ENCODE measurements around the gene TBC1D30. TPM values are rescaled to one million over a fixed set of nuclear protein-coding genes. Genes with fewer than 3 reads are reported as not detected.
A peak's percentile ranks its signal among the peaks of the same experiment; 100 is the strongest.

Gene TBC1D30
- total RNA-seq, 3 donors from 2014 or later = 0.24 to 0.81 (median 0.47) TPM

- Mint-ChIP-seq H3K4me3 (no peak overlapping the region), H3K27me3 (ENCODE audit: low read depth) (peaks cover 18% of the 10 kb centered on the region), H3K36me3 (ENCODE audit: insufficient read depth) (no peaks in the 10 kb centered on the region), H3K4me1 (ENCODE audit: low read depth) (no peaks in the 10 kb centered on the region), H3K9me3 (no peaks in the 10 kb centered on the region)
- DNase-seq (no peak), ATAC-seq (no peak)
Observed at GRCh38 chr12:64893961-64894360, 69.5 kb downstream of the TBC1D30 start.

GRCh38 chr12:64894827-64895475 lies 70.5 kb downstream of the TBC1D30 start:
- H3K27me3 Mint-ChIP-seq (ENCODE audit: low read depth) = peaks cover 13% of the 10 kb centered on the region
- H3K4me3 Mint-ChIP-seq = no peak overlapping the region
- no peaks in the 10 kb centered on the region for H3K36me3 Mint-ChIP-seq (ENCODE audit: insufficient read depth)
- ATAC-seq = peak in 1 of 2 donors; percentile 14
- no peaks in the 10 kb centered on the region for H3K9me3 Mint-ChIP-seq
- no peak for DNase-seq
- no peaks in the 10 kb centered on the region for H3K4me1 Mint-ChIP-seq (ENCODE audit: low read depth)

- ATAC-seq (no peak), DNase-seq (no peak)
- H3K4me1 Mint-ChIP-seq (ENCODE audit: low read depth) = no peaks in the 10 kb centered on the region
- H3K36me3 Mint-ChIP-seq (ENCODE audit: insufficient read depth) = no peaks in the 10 kb centered on the region
- H3K4me3 Mint-ChIP-seq = no peak overlapping the region
- no peaks in the 10 kb centered on the region for H3K9me3 Mint-ChIP-seq
- peaks cover 8% of the 10 kb centered on the region for H3K27me3 Mint-ChIP-seq (ENCODE audit: low read depth)
Observed at GRCh38 chr12:64895526-64895925, 71.1 kb downstream of the TBC1D30 start.

- Mint-ChIP-seq H3K4me1 (ENCODE audit: low read depth) (no peaks in the 10 kb centered on the region), H3K36me3 (ENCODE audit: insufficient read depth) (no peaks in the 10 kb centered on the region), H3K9me3 (no peaks in the 10 kb centered on the region), H3K4me3 (no peak overlapping the region), H3K27me3 (ENCODE audit: low read depth) (peaks cover 9% of the 10 kb centered on the region)
- ATAC-seq (no peak), DNase-seq (no peak)
Observed at GRCh38 chr12:64900540-64900939, 76.1 kb downstream of the TBC1D30 start.

- H3K4me3 Mint-ChIP-seq = no peak overlapping the region
- no peaks in the 10 kb centered on the region for H3K9me3 Mint-ChIP-seq
Observed at GRCh38 chr12:64903479-64904152, 79.2 kb downstream of the TBC1D30 start.

GRCh38 chr12:64907097-64907496 lies 82.7 kb downstream of the TBC1D30 start:
- no peak for ATAC-seq
- no peaks in the 10 kb centered on the region for H3K4me1 Mint-ChIP-seq (ENCODE audit: low read depth)

More at GRCh38 chr12:64903479-64904152, 79.2 kb downstream of the TBC1D30 start:
- no peak for ATAC-seq
- Mint-ChIP-seq H3K4me1 (ENCODE audit: low read depth) (no peaks in the 10 kb centered on the region), H3K27me3 (ENCODE audit: low read depth) (peaks cover 9% of the 10 kb centered on the region), H3K36me3 (ENCODE audit: insufficient read depth) (no peaks in the 10 kb centered on the region)
- DNase-seq = no peak

GRCh38 chr12:64909124-64909523 lies 84.7 kb downstream of the TBC1D30 start:
- Mint-ChIP-seq H3K27me3 (ENCODE audit: low read depth) (peaks cover 7% of the 10 kb centered on the region), H3K36me3 (ENCODE audit: insufficient read depth) (no peaks in the 10 kb centered on the region), H3K9me3 (no peaks in the 10 kb centered on the region), H3K4me1 (ENCODE audit: low read depth) (no peaks in the 10 kb centered on the region), H3K4me3 (no peak overlapping the region)
- ATAC-seq = no peak
- DNase-seq = no peak

More at GRCh38 chr12:64907097-64907496, 82.7 kb downstream of the TBC1D30 start:
- DNase-seq = no peak
- Mint-ChIP-seq H3K9me3 (no peaks in the 10 kb centered on the region), H3K36me3 (ENCODE audit: insufficient read depth) (no peaks in the 10 kb centered on the region), H3K27me3 (ENCODE audit: low read depth) (peaks cover 12% of the 10 kb centered on the region), H3K4me3 (no peak overlapping the region)

GRCh38 chr12:64911081-64911480 lies 86.6 kb downstream of the TBC1D30 start:
- Mint-ChIP-seq H3K36me3 (ENCODE audit: insufficient read depth) (no peaks in the 10 kb centered on the region), H3K4me3 (no peak overlapping the region), H3K27me3 (ENCODE audit: low read depth) (peaks cover 7% of the 10 kb centered on the region), H3K4me1 (ENCODE audit: low read depth) (no peaks in the 10 kb centered on the region), H3K9me3 (no peaks in the 10 kb centered on the region)
- ATAC-seq (no peak), DNase-seq (no peak)

GRCh38 chr12:64911912-64912311 lies 87.5 kb downstream of the TBC1D30 start:
- Mint-ChIP-seq H3K4me1 (ENCODE audit: low read depth) (no peaks in the 10 kb centered on the region), H3K4me3 (no peak overlapping the region), H3K27me3 (ENCODE audit: low read depth) (peaks cover 9% of the 10 kb centered on the region), H3K9me3 (no peaks in the 10 kb centered on the region), H3K36me3 (ENCODE audit: insufficient read depth) (no peaks in the 10 kb centered on the region)
- ATAC-seq = no peak
- no peak for DNase-seq

GRCh38 chr12:64912516-64913255 lies 88.2 kb downstream of the TBC1D30 start:
- DNase-seq = no peak
- Mint-ChIP-seq H3K4me3 (no peak overlapping the region), H3K27me3 (ENCODE audit: low read depth) (peaks cover 9% of the 10 kb centered on the region), H3K9me3 (no peaks in the 10 kb centered on the region), H3K4me1 (ENCODE audit: low read depth) (no peaks in the 10 kb centered on the region), H3K36me3 (ENCODE audit: insufficient read depth) (no peaks in the 10 kb centered on the region)
- ATAC-seq = no peak

- ATAC-seq = no peak
- Mint-ChIP-seq H3K4me1 (ENCODE audit: low read depth) (no peaks in the 10 kb centered on the region), H3K27me3 (ENCODE audit: low read depth) (peaks cover 15% of the 10 kb centered on the region), H3K9me3 (no peaks in the 10 kb centered on the region), H3K36me3 (ENCODE audit: insufficient read depth) (no peaks in the 10 kb centered on the region), H3K4me3 (no peak overlapping the region)
- no peak for DNase-seq
Observed at GRCh38 chr12:64915242-64915641, 90.8 kb downstream of the TBC1D30 start.

- H3K4me1 Mint-ChIP-seq (ENCODE audit: low read depth) = no peaks in the 10 kb centered on the region
- peaks cover 15% of the 10 kb centered on the region for H3K27me3 Mint-ChIP-seq (ENCODE audit: low read depth)
- H3K9me3 Mint-ChIP-seq = no peaks in the 10 kb centered on the region
- no peak for ATAC-seq
- DNase-seq = no peak
- H3K4me3 Mint-ChIP-seq = no peak overlapping the region
- H3K36me3 Mint-ChIP-seq (ENCODE audit: insufficient read depth) = no peaks in the 10 kb centered on the region
Observed at GRCh38 chr12:64916411-64917261, 92.2 kb downstream of the TBC1D30 start.

- DNase-seq (no peak), ATAC-seq (no peak)
- Mint-ChIP-seq H3K9me3 (no peaks in the 10 kb centered on the region), H3K4me3 (no peak overlapping the region), H3K4me1 (ENCODE audit: low read depth) (no peaks in the 10 kb centered on the region), H3K36me3 (ENCODE audit: insufficient read depth) (no peaks in the 10 kb centered on the region), H3K27me3 (ENCODE audit: low read depth) (peaks cover 11% of the 10 kb centered on the region)
Observed at GRCh38 chr12:64918344-64918743, 93.9 kb downstream of the TBC1D30 start.

- DNase-seq = no peak
- H3K36me3 Mint-ChIP-seq (ENCODE audit: insufficient read depth) = no peaks in the 10 kb centered on the region
- ATAC-seq = no peak
- no peak overlapping the region for H3K4me3 Mint-ChIP-seq
- no peaks in the 10 kb centered on the region for H3K4me1 Mint-ChIP-seq (ENCODE audit: low read depth)
- no peaks in the 10 kb centered on the region for H3K9me3 Mint-ChIP-seq
- H3K27me3 Mint-ChIP-seq (ENCODE audit: low read depth) = peaks cover 11% of the 10 kb centered on the region
Observed at GRCh38 chr12:64918801-64919200, 94.4 kb downstream of the TBC1D30 start.
